Caki2 (cell line): ENCODE measurements around the gene SYNE3. TPM values are rescaled to one million over a fixed set of nuclear protein-coding genes. Genes with fewer than 3 reads are reported as not detected.

Experiments used
- DNase-seq: peaks from one replicate; pipeline ENCODE4 v3.0.0-alpha.2; 2015; ENCODE audit warnings: low read depth
- in situ Hi-C: cut with HindIII; loops from 2 replicates; pipeline ENCODE4 v1.10.0; 2016; ENCODE audit warnings: low sequenced_read_pairs, low pct_unique_long_range_greater_than_20kb, mixed read lengths
- total RNA-seq: library from RNA; depleted of rRNA; stranded (reverse); fragments of >200 nt; shearing (Covaris generic); gene quantifications from 2 replicates; pipeline ENCODE4 v1.2.3, GENCODE V29; 2014; ENCODE audit warnings: low replicate concordance

The SYNE3 gene
- total RNA-seq, 1 experiment from 2014 or later: 1.3 TPM

DNA sequence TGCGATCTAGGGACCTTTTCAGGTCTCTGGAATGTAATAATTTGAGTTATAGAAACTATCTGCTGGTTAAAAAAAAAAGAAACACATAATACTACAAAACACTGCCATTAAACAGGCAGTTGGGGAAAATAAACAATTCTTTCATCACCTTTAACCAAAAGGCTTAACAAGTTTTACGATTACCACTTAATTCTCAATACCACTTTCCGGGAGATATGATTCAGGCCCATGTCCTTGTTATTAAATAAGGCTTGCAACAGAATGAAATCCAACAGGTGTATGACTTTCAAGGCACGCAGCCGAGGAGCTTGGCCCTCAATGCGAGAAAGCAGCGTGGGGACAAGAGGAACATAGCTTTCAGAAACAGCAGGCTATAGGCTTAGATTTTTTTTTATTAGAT, 12.8 kb upstream of the SYNE3 start:
- in situ Hi-C loops: no loop called here
- no peak for DNase-seq

DNA sequence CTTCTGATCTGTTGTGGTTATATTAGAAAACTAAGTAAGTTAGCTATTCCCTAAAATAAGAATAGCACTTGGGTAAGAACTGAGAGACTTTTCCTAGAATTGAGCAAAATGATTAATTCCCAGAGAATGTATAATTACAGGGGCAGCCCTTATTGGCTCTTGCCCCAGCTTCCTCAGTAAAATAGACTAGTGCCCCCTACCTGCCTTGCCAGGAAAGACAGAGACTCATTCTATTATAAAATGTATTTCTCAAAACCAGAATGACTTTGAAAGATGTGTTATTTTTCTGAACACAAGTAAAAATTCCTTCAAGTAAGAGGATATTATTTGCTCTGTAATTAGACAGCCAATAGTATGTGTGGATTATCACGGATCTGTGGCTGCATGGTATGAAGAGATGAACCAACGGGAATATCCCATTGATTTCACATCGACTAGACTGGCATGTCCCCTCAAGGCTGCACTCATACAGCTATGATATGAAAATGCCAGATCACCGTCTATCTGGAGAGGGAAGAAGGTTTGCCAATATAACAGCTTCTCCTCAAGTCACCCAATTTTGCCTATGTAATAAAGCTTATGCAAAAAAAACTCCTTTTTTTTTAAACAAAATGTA, 11.0 kb upstream of the SYNE3 start:
- in situ Hi-C loops: no loop called here
- peak; percentile 28 for DNase-seq

DNA sequence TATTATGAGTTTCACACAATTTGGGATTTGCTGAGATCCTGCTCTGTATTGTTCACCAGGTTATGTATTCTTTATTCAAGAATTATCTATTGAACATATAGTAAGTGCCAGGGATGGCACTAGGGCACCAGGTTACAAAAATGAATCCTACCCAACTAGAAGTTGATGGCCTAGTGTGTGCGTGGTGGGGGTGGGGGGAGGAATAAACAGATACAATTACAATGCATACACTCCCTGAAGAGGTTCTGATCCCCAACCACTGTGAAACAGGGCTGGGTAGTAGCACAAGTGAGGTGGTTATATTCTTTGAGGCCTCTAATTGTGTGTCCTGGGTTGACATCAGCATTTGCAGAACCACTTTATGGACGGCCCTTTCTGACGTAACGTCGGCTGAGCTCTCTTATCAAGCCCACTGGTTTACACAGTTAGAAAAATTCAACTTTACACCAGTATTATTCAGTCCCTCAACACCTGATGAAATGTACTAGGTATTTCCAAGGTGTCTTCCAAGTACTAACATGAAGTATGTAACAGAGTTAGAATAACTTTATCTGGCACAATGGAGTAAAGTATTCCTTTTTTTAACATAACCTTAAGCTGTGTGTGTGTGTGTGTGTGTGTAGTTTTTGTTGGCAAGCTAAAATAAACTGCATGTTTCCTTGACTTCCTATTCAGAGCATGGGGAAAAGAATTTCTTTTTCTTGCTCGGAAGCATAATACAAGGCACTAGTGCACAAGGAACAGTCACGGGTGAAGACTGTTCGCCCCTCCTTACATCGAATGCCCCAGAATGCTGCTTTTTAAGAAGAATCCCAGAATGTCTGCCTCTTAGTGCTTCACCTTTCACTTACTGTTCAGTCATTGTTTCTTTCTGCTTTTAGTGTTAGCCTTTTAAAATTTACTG, 10.3 kb upstream of the SYNE3 start:
- in situ Hi-C loops: no loop called here
- DNase-seq: peak; percentile 6

DNA sequence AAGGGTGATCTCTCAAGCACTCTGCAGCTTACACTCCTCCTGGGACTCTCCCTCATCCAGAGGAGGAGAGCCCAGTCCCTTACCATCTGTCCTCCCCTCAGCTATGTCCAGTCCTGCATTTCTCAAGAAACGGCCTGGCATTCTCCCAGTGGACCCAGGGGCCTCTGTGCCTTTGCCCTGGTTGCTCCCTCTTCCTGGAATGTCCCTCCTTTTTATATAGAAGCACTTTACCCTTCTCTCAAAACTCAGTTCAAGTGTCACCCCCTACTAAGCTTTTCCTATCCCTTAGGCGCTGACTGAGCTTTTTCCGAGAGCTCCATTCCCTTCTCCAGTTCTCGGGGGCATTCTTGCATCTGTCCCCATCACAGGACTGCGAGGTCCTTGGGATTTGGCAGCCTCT, 9.5 kb upstream of the SYNE3 start:
- DNase-seq: no peak
- in situ Hi-C loops: no loop called here

DNA sequence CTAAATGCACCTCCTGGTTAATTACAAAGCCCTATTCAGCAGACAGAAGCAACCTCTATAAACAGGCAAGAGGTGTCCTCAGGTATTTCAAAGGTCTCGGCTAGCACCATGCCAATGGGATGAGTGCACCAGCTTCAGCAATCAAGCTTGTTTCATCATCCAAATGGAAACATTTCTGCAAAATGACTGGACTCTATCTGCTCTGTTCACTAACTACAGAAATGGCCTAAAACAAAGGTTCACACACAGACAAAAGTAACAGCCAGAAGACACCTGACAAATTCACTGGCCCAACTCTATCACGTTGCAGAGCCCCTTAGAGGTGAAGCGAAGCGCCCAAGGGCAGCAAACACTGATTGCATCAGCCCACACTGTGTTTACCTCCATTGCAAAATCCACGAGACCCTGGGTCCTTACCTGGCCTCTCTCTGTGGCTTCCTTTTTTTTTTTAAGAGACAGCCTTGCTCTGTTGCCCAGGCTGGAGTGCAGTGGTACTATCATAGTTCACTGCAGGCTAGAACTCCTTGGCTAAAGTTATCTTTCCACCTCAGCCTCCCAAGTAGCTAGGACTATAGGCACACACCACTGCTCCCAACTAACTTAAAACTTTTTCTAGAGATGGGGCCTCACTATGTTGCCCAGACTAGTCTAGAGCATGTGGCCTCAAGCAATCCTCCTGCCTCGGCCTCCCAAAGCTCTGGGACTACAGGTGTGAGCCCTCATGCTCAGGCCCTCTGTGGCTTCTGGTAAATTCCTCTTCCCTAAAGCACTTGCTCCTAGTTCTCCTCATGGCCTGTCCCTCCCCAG, 8.5 kb upstream of the SYNE3 start:
- DNase-seq: no peak
- in situ Hi-C loops: no loop called here

DNA sequence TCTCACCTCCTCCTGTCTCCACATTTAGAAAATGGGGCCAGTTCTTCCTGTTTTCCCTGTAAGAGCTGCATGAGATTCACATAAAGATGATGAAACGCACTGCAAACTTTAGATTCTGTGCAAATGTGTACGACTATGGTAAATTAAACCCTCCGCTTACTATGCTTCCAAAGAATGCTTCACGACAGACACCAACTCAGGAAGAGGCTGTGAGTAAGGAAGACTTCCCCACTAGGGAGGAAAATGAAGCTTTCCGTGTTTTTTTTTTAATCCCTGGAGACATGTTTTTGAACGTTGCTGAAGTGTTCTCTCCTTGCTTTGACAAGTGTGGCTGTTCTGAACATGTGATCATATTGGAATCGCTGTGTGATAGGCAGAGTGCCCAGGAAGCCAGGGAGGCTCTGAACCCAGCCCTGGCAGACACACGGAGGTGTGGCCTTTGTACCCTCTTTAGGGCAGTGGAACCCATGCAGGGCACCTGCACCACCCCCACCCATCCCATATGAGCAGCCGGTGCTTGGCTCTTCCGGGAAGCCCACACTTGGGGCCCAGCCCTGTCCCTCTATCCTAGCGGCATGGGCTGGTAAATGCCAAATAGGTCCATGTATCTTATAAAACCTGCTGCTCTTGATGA, 7.5 kb upstream of the SYNE3 start:
- no peak for DNase-seq
- in situ Hi-C loops: no loop called here

DNA sequence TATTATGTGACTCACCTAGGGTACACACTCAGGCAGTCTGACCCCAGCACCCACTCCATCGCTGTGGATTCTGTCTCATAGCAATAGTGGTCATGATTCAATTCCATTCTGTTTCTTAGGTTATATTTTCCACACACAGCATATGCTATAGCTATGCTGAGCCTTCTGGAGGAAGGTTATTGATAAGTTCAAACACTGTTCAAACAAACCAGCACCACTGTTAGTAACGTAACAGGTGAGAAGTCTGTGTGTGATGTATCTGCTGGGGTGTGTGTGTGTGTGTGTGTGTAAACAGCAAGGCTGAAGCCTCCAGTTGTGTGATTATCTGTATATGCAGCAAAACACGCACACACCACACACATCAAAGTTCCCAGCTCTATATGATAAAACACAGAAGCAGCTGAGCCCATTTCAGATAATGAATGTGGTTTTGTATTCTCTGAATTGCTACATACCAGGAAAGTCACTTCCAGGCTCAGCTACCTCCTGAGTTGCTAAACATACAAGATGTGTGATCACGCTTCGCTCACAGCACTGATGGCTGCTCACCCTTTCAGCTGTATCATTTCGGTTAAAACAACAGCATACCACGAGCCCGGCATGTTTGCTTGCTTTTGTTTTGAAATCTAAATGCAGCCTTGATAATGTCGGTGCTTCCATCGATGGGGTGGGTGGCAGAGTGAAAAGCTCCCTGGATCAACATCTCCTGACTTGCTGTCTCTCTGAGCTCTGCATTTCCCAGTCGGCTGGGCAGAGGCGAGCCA, 6.8 kb upstream of the SYNE3 start:
- in situ Hi-C loops: no loop called here
- no peak for DNase-seq

DNA sequence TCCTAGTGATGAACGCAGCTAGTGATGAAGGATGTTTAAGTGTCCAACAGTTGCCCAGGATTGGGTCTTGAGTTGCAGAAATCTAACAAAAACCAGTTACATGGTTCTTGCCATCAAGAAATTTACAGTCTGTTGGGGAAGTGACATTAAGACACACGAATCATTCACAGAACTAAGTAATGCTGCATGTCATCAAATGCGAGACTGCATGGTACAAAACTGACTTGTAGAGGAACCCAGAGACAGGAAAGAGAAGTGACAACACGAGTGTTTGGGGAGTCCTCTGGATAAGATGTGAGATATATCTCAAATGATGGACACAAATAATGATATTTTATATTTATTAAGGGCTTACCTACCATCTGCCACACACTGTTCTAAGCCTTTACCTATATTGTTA, 6.1 kb upstream of the SYNE3 start:
- DNase-seq: no peak
- in situ Hi-C loops: no loop called here

DNA sequence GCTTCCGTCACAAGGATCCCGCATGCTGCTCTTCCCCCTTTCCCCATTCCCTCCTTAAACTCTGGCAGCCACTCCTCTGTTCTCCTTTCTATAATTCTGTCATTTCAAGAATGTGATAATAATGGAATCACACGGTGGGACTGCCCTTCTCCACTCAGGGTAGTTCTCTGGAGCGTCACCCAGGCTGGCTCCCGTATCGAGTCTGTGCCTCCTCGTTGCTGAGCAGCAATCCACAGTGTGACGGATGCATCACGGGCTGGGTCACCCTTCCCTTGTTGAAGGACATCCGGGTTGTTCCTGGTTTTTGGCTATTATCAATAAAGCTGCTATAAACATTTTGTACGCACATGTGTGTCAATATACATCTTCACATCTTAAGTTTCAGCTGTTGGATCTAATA, 5.7 kb upstream of the SYNE3 start:
- in situ Hi-C loops: no loop called here

DNA sequence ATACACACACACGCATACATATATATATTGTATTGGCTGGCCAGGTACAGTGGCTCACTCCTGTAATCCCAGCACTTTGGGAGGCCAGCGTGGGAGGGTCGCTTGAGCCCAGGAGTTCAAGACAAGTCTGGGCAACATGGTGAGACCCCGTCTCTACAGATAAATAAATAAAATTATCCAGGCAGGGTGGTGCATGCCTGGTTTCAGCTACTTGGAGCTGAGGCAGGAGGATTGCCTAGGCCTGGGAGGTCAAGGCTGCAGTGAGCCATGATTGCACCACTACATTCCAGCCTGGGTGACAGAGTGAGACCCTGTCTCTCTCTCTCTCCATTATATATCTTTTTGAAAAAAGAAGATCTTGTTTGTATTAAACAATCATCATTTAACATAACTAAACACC, 4.6 kb upstream of the SYNE3 start:
- DNase-seq: no peak
- in situ Hi-C loops: no loop called here

More for the DNA sequence above, 5.7 kb upstream of the SYNE3 start:
- DNase-seq: no peak

DNA sequence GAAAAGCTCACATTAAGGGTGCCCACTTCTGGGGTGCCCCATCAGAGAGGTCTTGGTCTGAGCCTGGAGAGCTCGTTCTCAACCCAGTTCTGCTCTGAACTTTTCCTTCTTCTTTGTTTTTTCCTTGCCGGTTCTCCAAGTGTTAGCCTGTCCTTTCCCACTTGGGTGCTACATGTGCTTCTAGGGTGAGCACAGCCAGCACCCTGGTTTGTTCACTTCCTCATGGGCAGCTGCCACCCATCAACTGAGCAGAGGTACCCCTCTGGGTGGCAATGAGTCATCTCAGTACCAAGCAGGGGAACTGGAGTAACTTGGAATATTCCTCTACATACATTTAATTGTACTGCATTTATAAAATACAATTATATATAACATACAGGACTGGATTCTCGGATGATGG, 3.9 kb upstream of the SYNE3 start:
- no peak for DNase-seq
- in situ Hi-C loops: no loop called here

DNA sequence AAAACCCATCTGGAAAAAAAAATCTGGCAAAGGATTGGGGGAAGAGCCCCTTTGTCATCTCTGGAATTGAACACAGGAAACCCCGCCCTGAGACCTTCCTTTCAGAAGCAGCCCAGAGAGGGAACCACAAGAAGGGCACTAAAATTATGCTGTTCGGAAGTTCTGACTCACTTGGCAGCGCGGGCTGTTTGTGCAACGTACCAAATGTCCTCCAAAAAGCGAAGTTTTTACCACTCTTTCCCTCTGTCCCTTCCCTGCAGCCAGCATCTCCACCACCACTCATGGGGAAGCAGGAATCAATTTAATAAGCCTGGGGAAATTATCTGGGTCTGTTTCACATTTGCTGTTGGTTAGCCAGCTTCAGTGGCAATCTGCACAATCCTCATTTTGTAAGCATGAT, 3.2 kb upstream of the SYNE3 start:
- in situ Hi-C loops: no loop called here
- no peak for DNase-seq

DNA sequence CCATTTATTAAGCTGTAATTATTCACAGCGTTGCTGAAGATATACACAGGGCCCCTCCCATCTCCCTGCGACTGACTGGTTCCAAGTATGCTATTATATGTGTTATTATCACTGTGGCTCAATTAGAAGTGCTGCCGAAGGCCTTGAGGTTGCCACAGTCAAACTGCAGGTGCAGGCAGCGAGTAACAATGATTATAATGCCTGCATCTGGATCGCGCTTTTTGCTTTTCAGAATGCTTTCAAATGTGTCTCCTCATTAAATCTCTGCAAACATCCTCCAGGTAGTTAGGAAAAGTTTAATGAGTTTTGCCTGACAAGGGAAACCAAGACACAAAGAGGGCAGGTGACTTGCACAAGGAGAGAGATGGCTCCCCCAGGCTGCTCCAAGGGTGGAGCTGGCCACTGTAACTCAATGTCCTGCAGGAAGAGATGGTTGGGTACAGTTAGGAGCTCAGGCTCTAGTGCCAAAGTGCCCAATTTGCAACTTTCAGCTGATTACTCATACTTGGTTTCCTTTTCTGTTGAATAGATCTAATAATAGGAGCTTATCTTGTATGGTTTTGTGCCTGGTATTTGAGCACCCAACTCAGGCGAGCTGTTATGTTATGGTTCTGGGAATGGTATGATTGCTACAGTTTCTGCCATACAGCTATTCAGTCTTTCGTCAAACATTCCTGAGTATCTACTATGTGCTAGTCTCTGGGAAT, 1.7 kb upstream of the SYNE3 start:
- no peak for DNase-seq
- in situ Hi-C loops: no loop called here

DNA sequence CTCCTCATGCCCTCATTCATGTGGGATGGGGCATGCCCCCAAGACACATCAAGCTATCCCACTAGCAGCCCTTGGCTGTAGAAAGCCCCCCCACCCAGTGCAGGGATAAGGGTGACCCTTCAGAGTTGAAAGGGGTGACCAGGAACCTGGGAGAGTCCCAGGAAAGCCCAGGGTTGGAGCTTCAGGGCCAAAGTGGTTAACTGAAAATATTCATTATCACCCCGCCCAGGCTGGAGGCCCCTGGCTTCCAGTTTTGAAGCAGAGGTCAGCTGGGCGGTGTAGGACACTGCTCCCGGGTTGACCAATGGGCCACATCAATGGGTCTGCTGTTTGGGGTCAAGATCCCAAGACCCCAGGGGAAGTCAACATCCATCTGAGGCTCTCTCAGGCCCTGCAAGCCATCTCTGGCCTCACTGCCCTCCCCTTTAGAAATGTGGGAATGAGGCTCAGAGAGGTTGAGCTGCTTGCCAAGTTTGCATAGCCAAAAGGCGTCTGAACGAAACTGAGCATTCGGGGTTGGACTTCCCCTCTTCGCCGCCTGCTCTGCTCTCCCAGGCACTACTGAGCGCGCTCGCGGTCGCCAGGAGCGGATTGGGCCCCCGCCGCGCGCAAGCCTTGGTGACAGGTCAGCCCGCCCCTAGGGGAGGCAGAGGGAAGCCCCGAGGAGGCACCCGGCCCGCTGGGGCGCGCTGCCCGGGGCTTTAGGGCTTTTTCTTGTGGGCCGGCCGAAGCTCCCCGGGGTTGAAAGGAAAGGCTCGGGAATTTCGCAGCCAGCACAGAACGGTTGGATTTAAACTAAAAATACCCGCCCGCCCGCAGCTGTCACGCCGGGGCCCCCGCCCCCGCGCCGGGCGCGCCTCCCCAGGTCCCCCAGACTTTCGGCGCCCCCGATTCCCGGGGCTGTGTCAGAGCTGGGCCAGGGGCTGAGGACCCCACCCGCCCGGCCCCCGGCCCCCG, 576 bp downstream of the SYNE3 start:
- DNase-seq: peak; percentile 30
- in situ Hi-C loops: no loop called here

DNA sequence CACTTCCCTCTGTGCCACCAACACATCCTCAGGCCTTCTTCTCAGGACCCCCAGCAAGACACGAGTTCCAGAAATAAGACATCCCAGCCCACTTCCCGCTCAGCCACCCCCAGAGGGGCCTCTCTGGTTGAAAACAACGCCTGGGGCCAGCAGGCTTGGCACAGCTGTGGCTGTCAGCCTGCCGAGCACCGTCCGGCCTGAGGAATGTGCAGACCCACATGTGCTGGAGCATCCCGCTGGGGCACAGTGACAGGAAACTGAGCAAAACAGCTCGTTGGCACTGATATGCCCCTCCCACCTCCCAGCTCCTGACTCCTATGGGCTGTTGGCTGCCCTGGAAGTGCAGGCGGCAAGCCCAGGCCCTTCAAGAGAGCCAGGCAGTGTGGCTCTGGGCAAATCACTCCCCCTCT, 1.4 kb downstream of the SYNE3 start:
- no peak for DNase-seq

More for the DNA sequence above, 1.4 kb downstream of the SYNE3 start:
- in situ Hi-C loops: no loop called here
